Activated CD8-positive, alpha-beta memory T cell treated with anti-CD3 and anti-CD28 coated beads, Interleukin-2, amount 50 U/mL, for 24 hours (primary cell): ENCODE results near the gene ANKRD13A.
A peak's percentile ranks its signal among the peaks of the same experiment; 100 is the strongest.

Experiments used
- DNase-seq: peaks from one replicate; pipeline ENCODE4 v3.0.0-alpha.2; 2020; ENCODE audit errors: extremely low read depth

Gene ANKRD13A

DNA sequence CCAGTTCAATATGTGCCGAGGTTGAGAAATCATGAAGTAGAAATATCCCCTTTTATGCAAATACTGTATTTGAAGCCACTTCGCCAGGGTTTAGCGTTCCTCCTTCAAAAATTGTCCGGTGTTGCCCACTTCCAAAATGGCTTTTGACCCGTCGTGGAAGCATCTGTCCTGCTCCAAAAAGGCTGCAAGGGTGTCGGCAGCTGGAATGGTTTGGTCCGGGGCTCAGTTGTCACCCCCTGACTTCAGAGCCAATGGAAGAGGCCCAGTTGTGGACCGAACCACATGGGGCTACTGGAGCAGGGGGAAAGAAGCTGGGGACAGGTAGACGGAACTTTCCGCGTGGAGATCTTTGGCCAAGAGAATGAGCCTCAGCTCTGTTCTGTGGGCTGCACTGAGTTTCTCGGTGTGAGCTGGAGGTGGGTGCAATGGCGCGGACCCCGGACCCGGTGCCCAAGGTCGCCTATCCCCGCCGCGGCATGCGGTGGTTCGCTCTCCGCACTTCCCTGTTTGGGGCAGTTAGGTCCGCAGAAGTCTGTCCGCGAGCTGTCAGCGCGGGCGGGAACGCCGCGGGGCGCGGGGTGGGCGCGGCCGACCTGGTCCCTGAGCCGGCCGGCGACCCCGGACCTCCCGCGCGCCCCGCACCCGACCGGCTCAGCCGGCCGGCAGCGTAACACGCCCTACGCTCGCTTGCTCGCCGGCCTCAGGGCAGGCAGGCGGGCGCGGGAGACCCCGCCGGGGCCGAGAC is at the start of gene ANKRD13A:
ANKRD13A (plus strand) TSS at position 527 of the 745 bp plus-strand sequence. CDS start 259 bp downstream, outside the sequence.
- DNase-seq, result peak; percentile 73

DNA sequence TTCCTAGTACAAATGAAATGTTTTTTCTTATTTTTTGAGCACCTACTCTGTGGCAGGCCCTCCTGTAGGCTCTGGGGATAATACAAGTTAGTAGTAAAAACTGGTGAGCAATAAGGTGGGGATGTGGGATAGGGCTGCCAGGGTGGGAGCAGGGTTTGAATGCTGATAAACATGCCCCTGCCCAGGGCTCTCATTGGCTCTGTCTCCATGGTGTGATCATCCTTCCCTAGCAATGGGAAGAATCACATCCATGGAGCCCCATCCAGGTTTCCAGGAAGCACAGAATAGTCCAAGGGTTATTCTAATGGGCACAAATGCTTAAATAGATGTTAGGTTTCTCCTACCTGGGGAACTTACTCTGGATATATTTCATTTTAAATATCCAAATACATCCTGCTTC is 48.6 kb upstream of the ANKRD13A start:
- DNase-seq, result no peak

DNA sequence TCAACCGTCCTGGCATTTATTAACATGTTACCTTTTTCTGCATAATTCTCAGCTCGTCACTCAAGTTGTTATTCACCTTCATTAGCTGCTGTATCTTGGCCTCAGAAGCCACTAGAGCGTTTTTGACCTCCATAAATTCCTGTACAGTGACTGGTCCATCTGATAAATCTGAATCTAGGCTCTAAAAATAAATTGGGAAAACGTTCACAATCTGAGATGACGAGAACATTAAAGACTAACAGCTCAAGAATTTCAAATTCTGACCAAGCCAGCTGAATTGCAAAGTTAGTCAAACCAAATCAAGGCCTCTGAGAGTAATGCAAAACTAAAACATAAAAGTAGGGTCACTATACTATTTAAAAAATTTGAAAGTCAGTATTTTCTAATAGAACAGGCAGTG is 48.1 kb upstream of the ANKRD13A start:
- no peak for DNase-seq

DNA sequence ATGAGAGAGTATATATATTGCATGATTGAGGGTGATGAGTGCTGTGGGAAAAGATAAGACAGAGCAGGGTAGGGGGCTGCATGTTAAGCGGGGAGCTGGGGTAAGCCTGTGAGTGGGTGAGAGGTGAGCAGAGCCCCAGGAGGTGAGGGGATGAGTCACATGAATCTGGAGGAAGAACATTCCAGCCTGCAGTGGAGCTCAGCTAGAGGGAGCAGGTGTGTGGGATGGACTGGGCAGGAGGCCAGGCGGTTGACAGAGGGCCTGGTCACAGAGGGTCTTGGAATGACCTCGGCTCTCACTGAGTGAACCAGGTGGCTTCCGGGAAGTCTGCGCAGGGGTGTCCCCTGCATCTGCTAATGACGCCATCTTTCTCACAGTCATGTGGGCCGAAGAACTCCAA is 47.5 kb upstream of the ANKRD13A start:
- no peak for DNase-seq

DNA sequence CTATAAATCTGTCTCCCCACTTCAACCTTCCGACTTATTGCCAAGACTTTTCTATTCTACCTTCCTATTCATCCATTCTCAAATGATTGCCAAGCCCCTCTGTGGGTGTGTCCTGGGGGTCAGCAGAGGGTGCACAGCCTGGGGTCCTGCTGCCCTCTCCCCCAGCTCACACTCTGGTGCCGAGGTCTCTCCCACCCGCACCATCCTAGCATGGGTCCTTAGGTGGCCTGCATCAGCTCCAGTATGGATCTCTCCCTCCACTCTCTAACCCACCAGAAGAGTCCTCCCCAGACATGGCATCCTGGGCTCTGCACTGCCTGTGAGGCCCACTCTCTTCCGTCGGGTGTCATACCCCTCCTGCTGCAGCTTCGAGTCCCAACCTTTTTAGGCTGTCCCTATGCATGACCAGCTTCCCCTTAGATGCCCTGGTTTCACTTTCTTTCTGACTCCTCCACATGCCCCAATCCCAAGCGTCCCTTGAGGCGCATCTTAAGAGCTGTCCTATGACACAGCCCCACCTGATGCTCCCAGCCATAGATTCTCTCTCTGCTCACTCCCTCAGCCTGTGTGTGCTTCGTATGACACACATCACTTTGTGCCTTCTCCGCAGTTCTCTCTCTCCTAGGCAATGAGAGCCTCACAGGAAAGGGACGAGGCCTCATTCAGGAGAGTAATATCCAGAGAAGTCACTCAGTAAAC is 46.9 kb upstream of the ANKRD13A start:
- no peak for DNase-seq

DNA sequence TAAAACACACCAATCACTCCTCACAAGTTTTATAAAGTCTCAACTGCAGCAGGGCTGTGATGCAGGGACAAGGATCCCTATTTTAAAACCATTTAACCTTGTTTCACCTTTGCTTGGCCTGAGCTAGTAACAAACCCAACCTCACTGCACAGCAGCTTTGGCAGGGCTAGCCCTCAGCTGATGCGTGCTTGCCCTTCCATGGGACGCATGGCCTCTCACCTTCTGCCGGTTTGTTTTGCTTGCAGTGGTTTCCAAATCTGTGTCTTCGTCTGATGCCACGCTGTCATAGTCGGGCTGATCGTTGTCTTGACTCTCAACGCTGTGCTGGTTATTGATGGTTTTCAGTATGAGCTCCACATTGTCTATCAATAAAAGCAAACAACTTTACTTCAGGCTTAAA is 46.4 kb upstream of the ANKRD13A start:
- no peak for DNase-seq

DNA sequence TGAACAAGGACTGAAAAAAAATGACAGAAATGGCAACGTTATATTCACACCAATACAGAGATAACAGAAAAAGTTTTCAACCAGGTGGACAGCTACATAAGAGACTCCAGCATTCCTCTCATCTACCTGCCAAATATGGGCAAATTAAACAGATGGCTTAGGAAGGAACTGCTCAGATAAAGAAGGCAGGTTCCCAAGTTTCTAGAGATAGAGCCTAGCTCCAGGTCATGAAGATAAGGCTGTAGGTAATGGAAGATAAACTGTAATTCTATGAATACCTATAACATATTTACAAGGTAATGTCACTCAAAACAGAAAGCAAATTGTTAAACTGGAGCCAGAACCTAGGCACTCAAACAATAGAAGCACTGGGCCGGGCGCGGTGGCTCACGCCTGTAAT is 45.6 kb upstream of the ANKRD13A start:
- no peak for DNase-seq

DNA sequence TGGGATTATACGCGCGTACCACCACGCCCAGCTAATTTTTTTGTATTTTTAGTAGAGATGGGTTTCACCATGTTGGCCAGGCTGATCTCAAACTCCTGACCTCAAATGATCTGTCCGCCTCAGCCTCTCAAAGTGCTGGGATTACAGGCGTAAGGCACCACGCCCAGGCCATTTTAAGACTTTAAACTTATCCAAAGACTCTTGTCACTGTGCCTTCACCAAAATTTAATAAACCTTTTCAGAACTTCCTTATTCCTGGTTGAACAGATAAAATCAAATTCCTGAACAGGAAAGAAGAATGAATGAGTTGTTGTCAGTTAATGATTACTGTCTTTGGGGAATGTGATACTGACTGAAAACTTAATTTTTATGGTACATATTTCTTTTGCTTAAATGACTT is 40.9 kb upstream of the ANKRD13A start:
- no peak for DNase-seq

DNA sequence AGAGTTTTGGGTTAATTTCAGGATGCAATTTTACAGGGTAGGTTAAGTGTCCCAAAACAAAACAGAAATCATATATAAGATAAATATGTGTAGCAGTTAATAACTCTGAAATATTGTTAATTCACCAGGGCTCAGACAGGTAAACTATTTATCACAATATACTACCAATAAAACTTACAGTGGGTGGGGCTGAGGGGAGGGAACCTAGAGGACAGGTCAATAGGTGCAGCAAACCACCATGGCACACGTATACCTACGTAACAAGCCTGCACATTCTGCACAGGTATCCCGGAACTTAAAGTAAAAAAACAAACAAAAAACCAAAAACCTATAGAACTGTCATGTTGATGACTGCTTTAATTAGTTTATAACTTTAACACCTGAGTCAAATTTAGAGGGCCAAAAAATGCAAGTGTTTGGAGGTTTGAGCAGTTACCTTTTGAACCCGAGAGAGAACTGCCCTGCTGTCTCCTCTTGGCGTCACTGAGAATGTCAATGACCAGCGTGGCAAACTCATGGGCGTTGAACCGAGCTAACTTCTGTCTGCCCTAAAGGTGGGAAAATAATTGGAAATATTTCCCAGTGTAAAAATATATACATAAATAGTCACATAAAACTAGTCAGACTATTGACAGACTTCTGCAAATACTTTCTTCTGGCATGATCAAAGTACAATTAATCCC is 39.7 kb upstream of the ANKRD13A start:
- DNase-seq, result no peak

DNA sequence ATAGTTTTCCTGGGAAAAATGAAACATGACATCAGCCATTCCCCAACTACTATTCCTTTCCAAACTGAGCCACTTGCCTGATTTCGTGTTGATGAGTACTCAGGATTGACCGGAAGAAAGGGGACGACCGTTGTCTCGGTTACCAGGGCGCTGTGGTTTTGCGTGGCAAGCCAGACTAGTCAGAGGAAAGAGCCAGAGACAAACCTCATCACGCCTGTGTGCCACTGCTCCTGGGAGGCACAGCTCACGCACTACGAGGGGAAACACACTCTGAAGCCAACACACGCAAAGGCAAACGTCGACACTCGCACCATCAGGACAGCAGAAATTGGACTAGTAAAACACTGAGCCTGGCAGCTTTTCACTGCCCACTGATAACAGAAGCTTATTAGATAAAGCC is 38.0 kb upstream of the ANKRD13A start:
- DNase-seq, result no peak

DNA sequence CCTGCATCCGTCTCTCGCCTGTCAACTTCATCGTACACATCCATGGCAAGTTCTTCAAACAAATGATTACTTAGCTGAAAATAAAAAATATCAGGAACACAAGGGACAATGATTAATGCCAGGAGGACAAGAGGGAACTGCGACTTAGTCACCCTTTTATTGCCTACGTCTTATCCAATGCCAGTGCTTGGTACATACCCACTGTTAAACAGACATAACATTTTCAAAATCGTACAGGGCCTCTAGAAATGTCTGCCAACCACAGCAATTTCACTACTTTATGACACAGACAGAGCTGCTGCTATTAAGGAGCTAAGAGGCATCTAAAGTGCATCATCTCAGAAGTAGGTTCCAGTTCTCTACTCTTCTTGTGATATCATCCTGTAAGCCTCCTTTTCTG is 37.6 kb upstream of the ANKRD13A start:
- no peak for DNase-seq

DNA sequence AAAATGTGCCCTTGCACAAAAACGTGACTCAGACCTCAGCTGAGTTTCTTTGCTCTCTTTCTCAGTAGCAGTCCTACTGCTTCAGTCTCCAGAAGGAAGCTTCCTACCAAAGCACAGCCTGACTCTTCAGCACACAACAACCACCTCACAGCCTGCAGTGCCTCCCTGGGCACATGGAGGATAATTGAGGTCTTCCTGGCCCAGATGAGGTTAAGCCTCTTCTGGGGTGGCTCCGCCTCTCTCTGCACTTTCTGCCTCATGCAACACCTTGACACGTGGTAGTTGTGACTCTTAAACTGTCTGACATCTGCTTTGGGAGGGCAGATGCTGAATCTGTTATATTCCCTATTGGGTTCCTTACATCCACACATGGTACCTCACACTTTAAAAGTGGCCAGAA is 36.8 kb upstream of the ANKRD13A start:
- DNase-seq, result no peak

DNA sequence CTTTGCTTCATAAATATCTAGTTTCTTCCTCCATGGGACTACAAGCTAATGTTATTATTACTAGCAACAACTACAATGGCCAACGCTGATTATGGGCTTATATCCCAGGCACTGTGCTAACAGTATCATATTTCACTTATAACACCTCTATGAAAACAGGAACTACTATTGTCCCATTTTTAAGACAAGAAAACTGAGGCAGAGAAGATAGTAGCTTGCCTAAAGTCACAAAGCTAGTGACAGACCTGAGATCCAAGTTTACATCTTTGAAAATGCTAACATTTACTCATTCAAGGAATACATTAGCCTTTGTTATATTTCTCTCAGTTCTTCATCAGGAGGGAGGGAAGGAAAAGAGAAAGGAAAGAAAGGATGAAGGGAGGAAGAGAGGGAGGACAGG is 35.9 kb upstream of the ANKRD13A start:
- no peak for DNase-seq

DNA sequence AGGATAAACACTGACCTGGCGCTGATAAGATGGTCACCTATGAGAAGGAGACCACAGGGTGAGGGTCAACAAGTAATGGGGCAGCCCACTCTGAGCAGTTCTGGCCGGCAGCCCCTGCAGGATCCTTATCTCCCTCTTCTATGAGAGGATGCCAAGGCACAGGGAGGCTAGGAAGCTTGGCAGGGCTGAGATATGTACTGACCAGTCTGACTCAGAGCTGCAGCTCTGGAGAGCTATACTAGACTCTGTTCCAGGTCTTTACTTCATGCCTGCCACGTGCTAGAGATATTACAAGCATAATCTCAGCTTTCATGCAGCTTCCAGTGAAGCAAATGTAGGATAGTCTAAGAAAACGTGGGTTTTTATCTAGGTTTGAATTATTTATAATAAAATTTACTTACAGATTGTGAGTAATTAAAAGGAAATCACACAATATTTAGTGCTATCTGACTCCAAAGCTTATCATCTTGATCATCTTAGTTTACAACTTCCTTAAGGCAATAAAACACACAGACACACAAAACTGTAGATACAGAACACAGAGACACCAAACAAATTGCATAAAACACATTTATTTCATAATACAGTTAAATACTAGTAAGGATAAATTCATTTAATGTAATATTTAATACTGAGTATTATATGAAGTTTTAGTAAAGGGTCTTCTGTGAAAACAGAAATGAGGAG is 35.3 kb upstream of the ANKRD13A start:
- no peak for DNase-seq

DNA sequence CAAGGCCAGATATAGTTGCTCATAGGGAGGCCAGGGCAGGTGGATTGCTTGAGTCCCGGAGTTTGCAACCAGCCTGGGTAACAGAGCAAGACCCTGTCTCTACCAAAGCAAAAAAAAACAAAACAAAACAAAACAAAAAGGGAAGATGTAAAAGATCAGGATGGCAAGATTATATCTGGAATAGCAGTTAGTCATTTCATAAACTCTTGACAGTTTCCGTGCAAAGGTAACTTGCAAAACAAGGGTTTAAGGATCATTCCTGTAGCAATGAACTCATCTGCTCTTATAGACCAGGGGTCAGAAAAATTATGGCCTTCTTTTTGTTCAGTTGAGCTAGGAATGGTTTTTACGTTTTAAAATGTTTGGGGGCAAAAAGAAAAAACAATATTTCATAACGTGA is 32.7 kb upstream of the ANKRD13A start:
- no peak for DNase-seq

DNA sequence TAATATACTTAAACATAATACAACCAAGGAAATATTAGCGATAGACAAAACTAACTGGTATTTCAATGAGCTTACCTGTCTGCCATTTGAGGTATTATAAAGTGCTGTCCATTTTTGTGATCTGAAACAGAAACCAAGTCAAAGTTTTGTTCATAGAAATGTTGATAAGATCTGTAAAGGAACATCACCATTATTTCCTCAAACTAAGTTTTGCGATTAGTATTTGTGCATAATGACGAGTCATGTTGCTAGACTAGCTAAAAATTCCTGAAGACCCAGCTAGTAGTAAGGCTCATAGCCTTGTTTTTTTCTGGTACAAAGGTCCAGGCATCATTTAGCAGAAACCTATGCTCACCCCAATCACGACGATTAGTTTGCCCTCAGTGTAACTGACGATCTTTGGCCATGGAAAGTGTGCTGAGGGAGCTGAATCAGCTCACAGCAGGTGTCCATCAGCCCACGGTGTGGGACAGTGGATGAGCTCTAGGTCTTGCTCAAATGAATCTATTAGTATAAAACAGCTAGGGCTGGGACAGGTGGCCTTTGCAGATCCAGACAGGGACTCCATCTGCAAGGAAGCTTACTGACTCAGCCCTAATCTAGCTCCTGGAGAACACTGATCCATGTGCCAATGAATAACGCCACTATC is 31.7 kb upstream of the ANKRD13A start:
- no peak for DNase-seq

DNA sequence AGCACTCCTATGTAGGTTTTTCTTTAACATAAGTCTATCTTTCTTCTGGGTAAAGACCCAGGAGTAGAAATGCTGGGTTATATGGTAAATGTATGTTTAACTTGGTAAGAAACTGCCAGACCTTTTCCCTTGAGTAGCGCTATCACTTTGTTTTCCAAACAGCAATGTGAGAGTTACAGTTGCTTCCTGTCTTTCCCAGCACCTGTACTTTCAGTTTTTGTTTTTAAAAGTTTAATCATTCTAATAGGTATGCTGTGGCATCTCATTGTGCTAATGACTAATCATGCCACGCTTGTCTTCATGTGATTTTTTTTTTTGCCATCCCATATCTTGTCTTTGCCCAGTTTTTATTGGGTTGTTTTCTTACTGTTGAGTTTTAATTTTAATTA is 31.2 kb upstream of the ANKRD13A start:
- DNase-seq, result no peak

DNA sequence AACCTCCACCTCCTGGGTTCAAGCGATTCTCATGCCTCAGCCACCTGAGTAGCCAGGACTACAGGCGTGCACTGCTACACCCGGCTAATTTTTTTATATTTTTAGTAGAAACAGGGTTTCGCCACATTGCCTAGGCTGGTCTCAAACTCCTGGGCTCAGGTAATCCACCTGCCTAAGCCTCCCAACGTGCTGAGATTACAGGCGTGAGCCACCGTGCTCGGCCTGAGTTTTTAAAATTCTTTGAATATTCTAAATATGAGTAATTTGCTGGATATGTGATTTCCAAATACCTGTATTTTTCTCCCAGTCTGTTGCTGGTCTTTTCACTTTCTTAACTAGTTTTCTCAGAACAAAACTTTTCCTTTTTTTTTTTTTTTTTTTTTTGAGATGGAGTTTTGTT is 30.4 kb upstream of the ANKRD13A start:
- DNase-seq, result no peak

DNA sequence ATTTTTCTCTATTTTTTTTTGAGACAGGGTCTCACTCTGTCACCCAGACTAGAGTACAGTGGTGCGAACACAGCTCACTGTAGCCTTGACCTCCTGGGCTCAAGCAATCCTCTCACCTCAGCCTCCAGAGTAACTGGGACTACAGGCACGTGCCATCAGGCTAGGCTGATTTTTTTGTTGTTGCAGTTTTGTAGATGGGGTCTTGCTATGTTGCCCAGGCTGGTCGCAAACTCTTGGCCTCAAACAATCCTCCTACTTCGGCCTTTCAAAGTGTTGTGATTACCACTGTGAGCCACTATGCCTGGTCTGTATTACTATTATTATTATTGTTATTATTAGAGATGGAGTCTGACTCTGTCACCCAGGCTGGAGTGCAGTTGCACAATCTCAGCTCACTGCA is 26.4 kb upstream of the ANKRD13A start:
- no peak for DNase-seq

DNA sequence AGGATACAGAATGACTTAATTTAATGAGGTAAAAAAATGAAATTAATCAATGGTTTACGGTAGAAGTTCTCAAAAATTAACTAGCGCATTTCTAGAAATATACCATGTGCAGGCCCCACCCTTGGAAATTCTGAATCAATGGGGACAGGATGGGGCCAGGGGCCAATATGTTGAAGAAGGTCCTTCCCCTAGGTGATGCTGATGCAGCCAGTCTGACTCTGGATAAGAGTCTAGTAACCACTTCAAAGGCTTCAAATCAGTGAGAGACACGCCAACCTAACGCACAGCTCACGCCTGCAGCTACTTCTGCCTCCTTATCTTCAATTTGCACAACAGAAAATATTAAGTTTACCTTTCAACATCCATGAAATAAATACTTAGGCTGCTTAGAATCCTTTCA is 17.9 kb upstream of the ANKRD13A start:
- no peak for DNase-seq

DNA sequence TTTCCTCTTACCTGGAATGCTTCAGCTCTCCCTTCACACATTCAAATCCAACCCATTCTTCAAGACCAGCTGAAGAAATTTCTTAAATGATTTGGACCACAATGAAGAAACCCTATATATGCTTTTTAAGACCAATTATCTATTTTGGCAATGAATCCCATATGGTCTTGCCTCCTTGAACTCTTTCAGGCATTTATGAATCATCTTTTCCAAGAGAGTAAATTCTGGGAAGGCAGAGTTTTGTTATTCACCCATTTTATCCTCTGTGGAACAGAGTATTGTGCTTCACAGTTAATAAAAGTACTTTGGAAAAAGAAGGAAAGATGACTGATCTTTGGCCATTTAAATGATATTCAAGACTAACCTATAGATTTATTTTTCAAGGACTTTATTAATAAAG is 17.0 kb upstream of the ANKRD13A start:
- no peak for DNase-seq
